Activated B cell treated with CpG ODN at 0.5 μM for 24 hours (primary cell): ENCODE results near the gene P2RX3. TPM values are rescaled to one million over a fixed set of nuclear protein-coding genes. Genes with fewer than 3 reads are reported as not detected.

ENCODE experiments used
- ATAC-seq: fragments of 200-7000 bp; cut with Tn5 transposase; one replicate; pipeline ENCODE4 v1.10.0; 2021; ENCODE audit warnings: low read depth, mild to moderate bottlenecking, moderate library complexity
- CTCF ChIA-PET: fragments of 350-600 bp; sonication (Branson Sonifier 250); formaldehyde crosslinking; loops from one replicate; lab custom pipeline; 2021; ENCODE audit warnings: antibody characterized with exemption; lab: Charles Lee
- POLR2A ChIA-PET: fragments of 350-600 bp; sonication (Branson Sonifier 250); formaldehyde crosslinking; loops from one replicate; lab custom pipeline; 2021; ENCODE audit warnings: antibody characterized with exemption; lab: Charles Lee
- DNase-seq: peaks from one replicate; pipeline ENCODE4 v3.0.0; 2022
- H3K27ac Mint-ChIP-seq: one replicate; pipeline ENCODE4 v1.8.0; 2020; ENCODE audit warnings: mixed read lengths
- H3K27me3 Mint-ChIP-seq: one replicate; pipeline ENCODE4 v1.8.0; 2021; ENCODE audit warnings: mixed read lengths
- H3K36me3 Mint-ChIP-seq: one replicate; pipeline ENCODE4 v1.8.0; 2021; ENCODE audit warnings: low read depth, mixed read lengths
- H3K4me1 Mint-ChIP-seq: one replicate; pipeline ENCODE4 v1.8.0; 2021; ENCODE audit warnings: mixed read lengths
- H3K4me3 Mint-ChIP-seq: one replicate; pipeline ENCODE4 v1.8.0; 2020; ENCODE audit warnings: mild to moderate bottlenecking, mixed read lengths
- H3K9me3 Mint-ChIP-seq: one replicate; pipeline ENCODE4 v1.8.0; 2020; ENCODE audit warnings: mixed read lengths
- CTCF ChIP-seq: fragments of 200-600 bp; IDR thresholded peaks from one replicate; pipeline ENCODE4 v1.8.0; 2022; ENCODE audit warnings: antibody characterized with exemption, mild to moderate bottlenecking
- intact Hi-C: fragments of 100-400 bp; cut with micrococcal nuclease; formaldehyde crosslinking; loops from one replicate; pipeline ENCODE4 v1.15.1; 2024
- total RNA-seq: library from RNA; stranded (reverse); gene quantifications from 2 replicates; pipeline ENCODE4 v1.2.3, GENCODE V29; 2022

P2RX3 gene
- total RNA-seq, 1 donor from 2014 or later = not detected

- DNase-seq (no peak), ATAC-seq (no peak)
- TF ChIP-seq CTCF = no peak
- POLR2A ChIA-PET = no interaction called here
- no peaks in the 10 kb centered on the region for H3K27me3 Mint-ChIP-seq
- no peaks in the 10 kb centered on the region for H3K4me1 Mint-ChIP-seq
- peaks cover 7% of the 10 kb centered on the region for H3K9me3 Mint-ChIP-seq
- no peak overlapping the region for H3K27ac Mint-ChIP-seq
- CTCF ChIA-PET = no interaction called here
- H3K4me3 Mint-ChIP-seq = no peak overlapping the region
- peaks cover 30% of the 10 kb centered on the region for H3K36me3 Mint-ChIP-seq
- intact Hi-C loops = no loop called here
Measured at GRCh38 chr11:57303280-57303989, 34.7 kb upstream of the P2RX3 start.

DNA sequence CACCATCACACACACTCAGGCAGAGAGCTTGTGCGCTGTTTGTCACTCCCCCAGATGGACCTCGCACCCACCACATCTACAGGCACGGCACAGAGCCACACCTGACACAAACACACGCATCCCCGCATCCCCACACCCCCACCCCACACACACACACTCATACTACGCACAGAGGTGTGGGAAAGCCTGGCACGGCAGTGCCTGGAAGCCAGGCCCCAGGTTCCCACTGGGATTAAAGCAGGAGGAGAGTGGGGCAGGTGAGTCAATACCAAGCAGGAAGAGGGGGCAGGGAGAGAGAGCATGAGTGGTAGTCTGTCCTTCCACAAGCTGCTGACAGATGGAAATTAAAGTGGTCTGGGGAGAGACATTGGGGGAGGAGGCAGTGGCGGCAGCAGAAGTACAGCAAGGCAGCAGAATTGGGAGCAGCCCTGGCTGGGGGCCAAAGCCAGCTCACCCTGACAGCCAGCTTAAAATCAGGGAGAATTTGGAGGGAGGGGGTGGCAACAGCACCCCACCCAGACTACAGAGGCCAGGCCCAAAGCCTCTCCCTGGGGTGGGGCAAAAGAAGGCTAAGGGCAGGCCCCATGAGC lies 34.1 kb upstream of the P2RX3 start:
- no peak for TF ChIP-seq CTCF
- peaks cover 4% of the 10 kb centered on the region for H3K9me3 Mint-ChIP-seq
- no peak overlapping the region for H3K27ac Mint-ChIP-seq
- DNase-seq (no peak), ATAC-seq (no peak)
- peaks cover 28% of the 10 kb centered on the region for H3K36me3 Mint-ChIP-seq
- ChIA-PET POLR2A (interaction anchor here (0.6 kb wide), 1 partner anchor 15 kb away, joined by 3 read pairs; no protein-coding TSS in a partner anchor), CTCF (no interaction called here)
- no peaks in the 10 kb centered on the region for H3K4me1 Mint-ChIP-seq
- H3K4me3 Mint-ChIP-seq = no peak overlapping the region
- no peaks in the 10 kb centered on the region for H3K27me3 Mint-ChIP-seq
- intact Hi-C loops = no loop called here

DNA sequence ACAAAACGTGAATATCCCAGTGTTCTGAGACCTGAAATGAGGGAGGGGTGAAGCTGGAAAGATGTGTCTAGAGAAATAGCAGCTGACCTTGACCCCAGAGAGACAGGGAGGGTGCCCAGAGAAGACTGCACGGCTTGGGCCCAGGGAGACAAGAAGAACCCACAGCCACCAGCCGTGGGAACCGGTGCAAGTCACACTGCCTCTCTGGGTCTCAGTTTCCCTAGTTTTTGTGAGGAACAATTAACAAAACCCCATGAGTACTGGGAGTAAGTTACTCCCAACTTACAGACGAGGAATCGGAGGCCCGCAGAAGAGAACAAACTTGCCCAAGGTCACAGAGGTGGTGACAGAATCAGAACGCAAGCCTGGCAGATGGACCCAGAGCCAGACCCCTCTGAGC lies 32.6 kb upstream of the P2RX3 start:
- H3K4me3 Mint-ChIP-seq = no peak overlapping the region
- H3K4me1 Mint-ChIP-seq = peaks cover under 1% of the 10 kb centered on the region
- no peak for TF ChIP-seq CTCF
- intact Hi-C loops = no loop called here
- no peaks in the 10 kb centered on the region for H3K9me3 Mint-ChIP-seq
- no peak overlapping the region for H3K27ac Mint-ChIP-seq
- POLR2A ChIA-PET = no interaction called here
- no peak for DNase-seq
- CTCF ChIA-PET = no interaction called here
- H3K36me3 Mint-ChIP-seq = peaks cover 19% of the 10 kb centered on the region
- H3K27me3 Mint-ChIP-seq = no peaks in the 10 kb centered on the region
- ATAC-seq = no peak

GRCh38 chr11:57306161-57306876 lies 31.8 kb upstream of the P2RX3 start:
- H3K27ac Mint-ChIP-seq = no peak overlapping the region
- intact Hi-C loops = no loop called here
- no peaks in the 10 kb centered on the region for H3K27me3 Mint-ChIP-seq
- H3K4me1 Mint-ChIP-seq = peaks cover 7% of the 10 kb centered on the region
- ChIA-PET CTCF (no interaction called here), POLR2A (no interaction called here)
- H3K9me3 Mint-ChIP-seq = no peaks in the 10 kb centered on the region
- H3K4me3 Mint-ChIP-seq = no peak overlapping the region
- ATAC-seq = no peak
- TF ChIP-seq CTCF = no peak
- no peak for DNase-seq
- peaks cover 11% of the 10 kb centered on the region for H3K36me3 Mint-ChIP-seq

DNA sequence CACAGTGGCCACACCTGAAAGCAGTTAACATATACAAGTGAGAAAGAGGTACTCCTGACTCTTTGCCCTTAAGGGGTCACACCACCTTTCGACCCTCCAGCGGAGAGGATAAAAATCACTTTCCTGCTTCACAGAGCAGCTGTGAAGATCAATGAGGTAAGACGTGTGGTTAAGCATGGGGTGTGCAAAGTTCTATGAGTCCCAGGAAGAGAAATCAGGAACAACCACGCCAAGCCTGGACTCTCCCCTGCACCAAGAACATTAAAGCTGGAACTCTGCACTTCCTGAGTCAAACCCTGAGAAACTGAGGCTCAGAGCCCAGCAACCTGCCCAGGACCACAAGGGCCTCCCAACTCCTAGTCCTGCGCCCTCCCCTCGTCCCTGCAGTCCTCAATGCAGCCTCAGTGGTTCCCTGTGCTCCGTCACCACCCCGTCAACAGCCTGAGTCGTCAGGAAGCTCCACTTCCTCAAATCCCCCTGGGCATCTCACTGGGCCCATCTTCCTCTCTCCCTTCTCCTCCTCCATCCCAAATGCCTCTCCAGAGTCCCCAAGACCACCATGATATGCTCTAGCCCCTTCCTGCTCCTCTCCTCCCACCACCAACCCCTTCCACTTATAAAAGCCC lies 31.1 kb upstream of the P2RX3 start:
- POLR2A ChIA-PET = no interaction called here
- ATAC-seq = no peak
- CTCF ChIA-PET = no interaction called here

More for the DNA sequence above, 31.1 kb upstream of the P2RX3 start:
- Mint-ChIP-seq H3K4me1 (peaks cover 13% of the 10 kb centered on the region), H3K27me3 (peaks cover under 1% of the 10 kb centered on the region), H3K27ac (no peak overlapping the region), H3K36me3 (peaks cover 4% of the 10 kb centered on the region), H3K9me3 (no peaks in the 10 kb centered on the region), H3K4me3 (no peak overlapping the region)
- no peak for DNase-seq
- TF ChIP-seq CTCF = no peak
- intact Hi-C loops = no loop called here
